K562 (cell line): Measurements from ENCODE around the gene TMC4. TPM values are rescaled to one million over a fixed set of nuclear protein-coding genes. Genes with fewer than 3 reads are reported as not detected.

Experiments used
- ATAC-seq: fragments of 200-7000 bp; cut with Tn5 transposase; 3 replicates; pipeline ENCODE4 v1.9.1; 2020; ENCODE audit warnings: moderate library complexity
- BruUV-seq: library from RNA; stranded (reverse); fragments of 400-500 nt; replicated peaks from 2 replicates; lab custom pipeline; 2021; lab: Mats Ljungman, UMichigan
- CTCF ChIA-PET: fragments of 300-600 bp; formaldehyde crosslinking; extraction: SDS; loops from one replicate; lab custom pipeline; 2021; ENCODE audit warnings: low intra/inter-chr PET ratio; lab: Yijun Ruan, JAX
- POLR2A ChIA-PET: fragments of 300-600, 350-650 bp; sonication (Branson Sonifier 250); formaldehyde crosslinking; extraction: SDS; loops from one replicate; lab custom pipeline; 2021; ENCODE audit warnings: antibody characterized with exemption, inconsistent platforms; lab: Yijun Ruan, JAX
- DNase-seq, 4 experiments: peaks; one replicate each; pipeline versions ENCODE4 v3.0.0 to v3.0.0-alpha.2; 2011 to 2018; ENCODE audit warnings: low spot score in 3 of 4, mixed read lengths in 3 of 4; ENCODE audit errors: extremely low read depth in 1 of 4
- FAIRE-seq: peaks from 2 replicates; lab custom pipeline; 2011; peaks lifted over from hg19 to GRCh38; lab: Jason Lieb, UNC
- H2AFZ ChIP-seq: 2 replicates; pipeline ENCODE4 v1.6.0; 2011; ENCODE audit warnings: low read depth, low read length, control low read depth, inconsistent platforms
- H3K27ac ChIP-seq: fragments of 200-600 bp; 3 replicates; pipeline ENCODE4 v1.8.0; 2011; ENCODE audit warnings: low read depth, mild to moderate bottlenecking, control low read depth, inconsistent platforms, low read length, moderate library complexity, mixed read lengths; ENCODE audit errors: extremely low read depth
- H3K27me3 ChIP-seq, 2 experiments: fragments of 300-600 bp in 1 of 2; 2 replicates in 1 of 2; 3 replicates in 1 of 2; pipeline versions ENCODE4 v1.6.0 to v1.8.0; 2011; ENCODE audit warnings: inconsistent platforms in 2 of 2, low read length in 2 of 2, mild to moderate bottlenecking in 1 of 2, mixed read lengths in 1 of 2, moderate library complexity in 1 of 2; ENCODE audit not compliant: control insufficient read depth in 2 of 2, insufficient read depth in 2 of 2
- H3K36me3 ChIP-seq: fragments of 300-600 bp; 3 replicates; pipeline ENCODE4 v1.8.0; 2011; ENCODE audit warnings: mild to moderate bottlenecking, low read length, inconsistent platforms; ENCODE audit not compliant: control insufficient read depth, insufficient read depth
- H3K4me1 ChIP-seq, 2 experiments: fragments of 200-600 bp in 1 of 2; replicated peaks in 1 of 2; 2 replicates in 1 of 2; 3 replicates in 1 of 2; pipeline versions ENCODE4 v1.5.1 to v1.8.0; 2011; ENCODE audit warnings: inconsistent platforms in 2 of 2, low read length in 2 of 2, mild to moderate bottlenecking in 1 of 2, mixed read lengths in 1 of 2, moderate library complexity in 1 of 2; ENCODE audit not compliant: control insufficient read depth in 2 of 2, insufficient read depth in 2 of 2
- H3K4me2 ChIP-seq: 2 replicates; pipeline ENCODE4 v1.6.1; 2011; ENCODE audit warnings: low read length, control low read depth, inconsistent platforms, mixed read lengths; ENCODE audit not compliant: insufficient read depth
- H3K4me3 ChIP-seq: fragments of 200-600 bp; sonication (generic), shearing (Covaris generic); 2 replicates; pipeline ENCODE4 v1.5.1; 2016; ENCODE audit warnings: control low read depth, inconsistent platforms
- H3K79me2 ChIP-seq: fragments of 200-600 bp; 3 replicates; pipeline ENCODE4 v1.8.0; 2011; ENCODE audit warnings: low read length, inconsistent platforms; ENCODE audit not compliant: control insufficient read depth, insufficient read depth
- H3K9ac ChIP-seq, 2 experiments: 2 replicates each; pipeline versions ENCODE4 v1.6.0 to v1.6.1; 2011; ENCODE audit warnings: low read depth in 2 of 2, low read length in 2 of 2, control low read depth in 1 of 2, inconsistent platforms in 1 of 2, mild to moderate bottlenecking in 1 of 2, mixed read lengths in 1 of 2; ENCODE audit not compliant: insufficient read depth in 1 of 2
- H3K9me1 ChIP-seq: one replicate; pipeline ENCODE4 v1.6.0; 2011; ENCODE audit warnings: inconsistent platforms, mild to moderate bottlenecking, low read length, moderate library complexity; ENCODE audit not compliant: control insufficient read depth, insufficient read depth
- H3K9me3 ChIP-seq: replicated peaks from 2 replicates; pipeline ENCODE4 v1.5.1; 2011; ENCODE audit warnings: low read depth, low read length, inconsistent platforms; ENCODE audit not compliant: control insufficient read depth, insufficient read depth
- H4K20me1 ChIP-seq: replicated peaks from 2 replicates; pipeline ENCODE4 v1.6.1; 2011; ENCODE audit warnings: low read length, inconsistent platforms, mixed read lengths; ENCODE audit not compliant: control insufficient read depth, insufficient read depth
- CBX1 ChIP-seq: sonication (generic); IDR thresholded peaks from 2 replicates; pipeline ENCODE4 v1.6.1; 2016; ENCODE audit warnings: antibody characterized with exemption, low read depth, mild to moderate bottlenecking
- CXXC5 ChIP-seq: fragments of 250-450 bp; sonication (Bioruptor Pico); IDR thresholded peaks from 2 replicates; pipeline ENCODE4 v1.8.0; 2022; ENCODE audit warnings: inconsistent platforms, mild to moderate bottlenecking, moderate library complexity
- HDGF ChIP-seq: fragments of 450-650 bp; IDR thresholded peaks from 2 replicates; pipeline ENCODE4 v1.6.1; 2016
- HMGXB4 ChIP-seq: sonication (generic); formaldehyde crosslinking; IDR thresholded peaks from 2 replicates; pipeline ENCODE4 v1.8.1; 2023; ENCODE audit warnings: mild to moderate bottlenecking, missing genetic modification reagents
- HNRNPH1 ChIP-seq: fragments of 200-400 bp; formaldehyde crosslinking; optimal IDR thresholded peaks from 2 replicates; pipeline ENCODE3; 2017; ENCODE audit warnings: low read depth, mild to moderate bottlenecking, low read length, moderate library complexity
- MTF1 ChIP-seq: fragments of 250-450 bp; sonication (Bioruptor Pico); IDR thresholded peaks from 2 replicates; pipeline ENCODE4 v1.9.0; 2021; ENCODE audit warnings: moderate library complexity, mild to moderate bottlenecking, inconsistent platforms, borderline replicate concordance
- MYBL2 ChIP-seq, 2 experiments: fragments of 450-650 bp in 1 of 2; sonication (generic) in 1 of 2; formaldehyde crosslinking in 1 of 2; IDR thresholded peaks; 2 replicates each; pipeline versions ENCODE4 v1.6.1 to v1.8.1; 2017 to 2022; ENCODE audit warnings: borderline replicate concordance in 1 of 2, inconsistent platforms in 1 of 2, low read depth in 1 of 2, mild to moderate bottlenecking in 1 of 2, missing genetic modification reagents in 1 of 2, moderate library complexity in 1 of 2
- NEUROD1 ChIP-seq: fragments of 150-350 bp; IDR thresholded peaks from 2 replicates; pipeline ENCODE4 v1.6.1; 2014; ENCODE audit warnings: borderline replicate concordance, low read length, low read depth; ENCODE audit not compliant: partially characterized antibody
- SIN3A ChIP-seq, 2 experiments: fragments of 150-350 bp in 1 of 2; IDR thresholded peaks; 2 replicates each; pipeline ENCODE4 v1.6.1; 2011 to 2016; ENCODE audit warnings: borderline replicate concordance in 2 of 2, low read depth in 2 of 2, low read length in 2 of 2, mild to moderate bottlenecking in 2 of 2, moderate library complexity in 2 of 2; ENCODE audit not compliant: control insufficient read depth in 1 of 2
- SMARCC2 ChIP-seq: fragments of 450-650 bp; IDR thresholded peaks from 2 replicates; pipeline ENCODE4 v1.6.1; 2017; ENCODE audit warnings: antibody characterized with exemption, moderate library complexity, mild to moderate bottlenecking, low read depth
- SNRNP70 ChIP-seq: fragments of 200-400 bp; formaldehyde crosslinking; optimal IDR thresholded peaks from 2 replicates; pipeline ENCODE3; 2017; ENCODE audit warnings: low read depth, low read length
- SPI1 ChIP-seq: IDR thresholded peaks from 2 replicates; pipeline ENCODE4 v1.6.1; 2011; ENCODE audit warnings: low read depth, low read length, control low read depth, borderline replicate concordance
- THAP12 ChIP-seq: fragments of 250-450 bp; sonication (Bioruptor Pico); IDR thresholded peaks from 2 replicates; pipeline ENCODE4 v1.9.0; 2021; ENCODE audit warnings: mild to moderate bottlenecking, inconsistent platforms
- ZBED1 ChIP-seq: IDR thresholded peaks from 2 replicates; pipeline ENCODE4 v1.6.1; 2014
- ZNF184 ChIP-seq: sonication (generic); formaldehyde crosslinking; IDR thresholded peaks from 2 replicates; pipeline ENCODE4 v1.5.0; 2020; ENCODE audit warnings: missing genetic modification reagents
- WGBS: fragments of 100-300 bp; shearing (Covaris generic); methylation state at CpG from one replicate; pipeline ENCODE4 v1.1.6; 2016; ENCODE audit warnings: low coverage, mixed read lengths; ENCODE audit not compliant: insufficient coverage; ENCODE audit errors: missing lambda C conversion rate; 5-methylcytosine and 5-hydroxymethylcytosine counted together
- in situ Hi-C: fragments of 300-500 bp; cut with MboI; formaldehyde crosslinking; loops from 4 replicates; pipeline ENCODE4 v1.15.0; 2018; ENCODE audit warnings: inconsistent platforms, mixed read lengths
- intact Hi-C: fragments of 100-400 bp; cut with micrococcal nuclease; formaldehyde crosslinking; loops from 2 replicates; pipeline ENCODE4 v1.14.2; 2022
- polyA plus RNA-seq, 8 experiments: library from polyadenylated mRNA; depleted of rRNA in 4 of 8; stranded (reverse) in 5 of 8; unstranded in 3 of 8; fragments of >200 nt; fragmentation: Nextera tagmentation in 2 of 8; fragmentation: Illumina TruSeq in 1 of 8; extraction: Ambion mirVana in 2 of 8; extraction: Trizol in 1 of 8; gene quantifications; 2 replicates each; pipeline versions ENCODE4 v1.2.1 to v1.2.3, GENCODE V29; 2011 to 2014; ENCODE audit warnings: inconsistent platforms in 1 of 8, missing spikeins in 1 of 8
- total RNA-seq, 7 experiments: library from RNA; depleted of rRNA in 6 of 7; stranded (reverse); fragments of >200 nt in 6 of 7; fragmentation: Illumina TruSeq in 2 of 7; extraction: Trizol in 2 of 7; gene quantifications; 2 replicates each; pipeline versions ENCODE4 v1.2.1 to v1.2.3, GENCODE V29; 2011 to 2021; ENCODE audit warnings: low replicate concordance in 1 of 7

TMC4 gene
- total and polyA plus RNA-seq, 9 of the 15 experiments (the other 6 are each of a cell fraction or from before 2014, with no cell fraction given), result 0.12 to 0.79 (median 0.36) TPM; not detected in 2

GRCh38 chr19:54141356-54141755, 31.6 kb downstream of the TMC4 start (continued):
- TF ChIP-seq CBX1 (no peak), ZNF184 (CRISPR knock-in tag) (no peak), HNRNPH1 (no peak), THAP12 (no peak), CXXC5 (CRISPR knock-in tag) (no peak)

DNA sequence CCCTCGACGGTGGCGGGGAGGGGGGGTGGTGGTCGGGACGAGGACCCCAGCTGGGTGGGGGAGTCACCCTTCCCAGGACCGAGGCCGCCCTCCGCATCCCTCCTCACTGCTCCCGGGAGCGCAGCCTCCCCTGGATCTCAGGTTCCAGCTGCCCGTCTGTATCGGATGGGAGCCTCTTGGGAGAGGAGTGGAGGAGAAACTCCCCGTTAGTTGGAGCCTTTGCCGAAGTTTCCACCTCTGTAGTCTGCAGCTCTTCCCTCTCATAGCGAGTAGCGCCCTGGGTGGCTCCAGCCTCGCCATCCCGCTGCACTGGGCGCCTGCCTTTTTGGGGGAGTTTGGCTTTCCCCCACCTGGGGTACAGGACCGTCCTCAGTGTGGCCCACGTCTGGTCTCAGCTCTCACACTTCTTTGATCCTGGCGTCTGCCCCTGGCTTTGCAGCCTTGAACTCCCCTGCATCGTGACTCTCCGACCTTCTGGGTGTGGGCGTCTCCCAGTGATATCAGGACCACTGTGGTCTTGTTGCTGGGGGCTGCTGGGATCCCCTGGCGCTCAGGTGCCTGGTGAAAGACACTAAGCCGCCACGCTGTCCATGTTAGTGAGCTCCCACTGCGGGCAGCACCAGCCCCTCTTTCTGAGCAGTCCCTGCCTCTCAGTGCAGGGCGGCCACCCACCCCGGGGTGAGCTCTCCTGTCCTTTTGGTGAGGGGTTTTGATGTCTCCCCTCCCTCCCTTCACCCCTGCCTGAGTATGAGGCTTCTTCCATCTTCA, 34.3 kb downstream of the TMC4 start:
- peaks cover 26% of the 10 kb centered on the region for H4K20me1 ChIP-seq
- 24% methylated on average over 24 of the region's 31 CpGs for WGBS
- no peaks in the 10 kb centered on the region for H3K27me3 ChIP-seq
- peak overlapping the region; percentile 76 for H3K4me2 ChIP-seq
- H3K9me3 ChIP-seq, result no peaks in the 10 kb centered on the region
- H3K9me1 ChIP-seq, result peaks cover 16% of the 10 kb centered on the region
- H3K4me3 ChIP-seq, result peak overlapping the region; percentile 93
- H3K9ac ChIP-seq, result peak overlapping the region; percentile 97
- peaks cover 14 to 23% of the 10 kb centered on the region in 2 experiments; a peak in 4 of 5 replicates for H3K4me1 ChIP-seq
- peak in 1 of 4 experiments; percentile 34 for DNase-seq
- in situ Hi-C loops (no loop called here), intact Hi-C loops (no loop called here)
- no peak overlapping the region; the same call in 2 of the 3 replicates for H3K27ac ChIP-seq
- POLR2A ChIA-PET, result interaction anchor here (0.9 to 3.1 kb wide), 6 partner anchors 10 to 58 kb away, joined by 3 to 29 read pairs (median 5); partner anchors contain the start of genes LENG1, PRPF31 and TFPT
- H2AFZ ChIP-seq, result no peak overlapping the region
- CTCF ChIA-PET, result no interaction called here
- no peak for FAIRE-seq
- H3K79me2 ChIP-seq, result peaks cover 52% of the 10 kb centered on the region
- peaks cover 50% of the 10 kb centered on the region for H3K36me3 ChIP-seq
- no TSS peak for BruUV-seq
- ATAC-seq, result no peak
- TF ChIP-seq HDGF (no peak), HMGXB4 (CRISPR knock-in tag) (0 out of 2 replicates have a peak, but pooled peaks have one; percentile 4), SIN3A (IDR thresholded peaks at IDR 0.05; ENCODE audit: borderline replicate concordance in 2 of 2, control insufficient read depth in 1 of 2, low read depth in 2 of 2, low read length in 2 of 2) (0 out of 4 replicates have a peak, but pooled peaks of 1 of the 2 experiments have one; percentile 8), MTF1 (CRISPR knock-in tag) (no peak), CBX1 (no peak), ZBED1 (peak; percentile 78; the same call in 1 of the 2 replicates), SMARCC2 (no peak), SPI1 (no peak), SNRNP70 (no peak), MYBL2 (IDR thresholded peaks at IDR 0.05; ENCODE audit: low read depth) (no peak), MYBL2 (CRISPR knock-in tag; IDR thresholded peaks at IDR 0.05; ENCODE audit: borderline replicate concordance) (peak; percentile 17; the same call in 1 of the 2 replicates), NEUROD1 (no peak)
